ENCODE measurements around the gene PLPP4.

DNA sequence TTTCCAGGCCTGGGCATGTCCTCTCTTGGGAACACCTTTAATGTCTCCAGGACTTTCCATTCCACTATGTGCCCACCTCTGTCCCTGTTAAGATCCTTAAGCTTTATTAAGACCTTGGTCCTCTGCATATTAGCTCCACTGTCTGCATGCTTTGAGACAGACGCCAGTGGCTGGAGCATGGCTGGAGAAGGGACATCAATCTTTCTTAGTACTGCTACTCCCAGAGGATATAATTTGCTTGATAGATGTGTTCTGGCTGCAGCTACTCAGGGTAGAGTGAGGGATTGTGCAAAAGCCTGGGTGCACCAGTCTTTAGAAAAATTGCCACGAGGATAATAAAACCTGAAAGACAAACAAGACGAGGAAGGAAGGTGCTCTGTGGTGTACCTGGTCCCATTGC, 42.9 kb downstream of the PLPP4 start:
- TF ChIP-seq, protein P1, sequence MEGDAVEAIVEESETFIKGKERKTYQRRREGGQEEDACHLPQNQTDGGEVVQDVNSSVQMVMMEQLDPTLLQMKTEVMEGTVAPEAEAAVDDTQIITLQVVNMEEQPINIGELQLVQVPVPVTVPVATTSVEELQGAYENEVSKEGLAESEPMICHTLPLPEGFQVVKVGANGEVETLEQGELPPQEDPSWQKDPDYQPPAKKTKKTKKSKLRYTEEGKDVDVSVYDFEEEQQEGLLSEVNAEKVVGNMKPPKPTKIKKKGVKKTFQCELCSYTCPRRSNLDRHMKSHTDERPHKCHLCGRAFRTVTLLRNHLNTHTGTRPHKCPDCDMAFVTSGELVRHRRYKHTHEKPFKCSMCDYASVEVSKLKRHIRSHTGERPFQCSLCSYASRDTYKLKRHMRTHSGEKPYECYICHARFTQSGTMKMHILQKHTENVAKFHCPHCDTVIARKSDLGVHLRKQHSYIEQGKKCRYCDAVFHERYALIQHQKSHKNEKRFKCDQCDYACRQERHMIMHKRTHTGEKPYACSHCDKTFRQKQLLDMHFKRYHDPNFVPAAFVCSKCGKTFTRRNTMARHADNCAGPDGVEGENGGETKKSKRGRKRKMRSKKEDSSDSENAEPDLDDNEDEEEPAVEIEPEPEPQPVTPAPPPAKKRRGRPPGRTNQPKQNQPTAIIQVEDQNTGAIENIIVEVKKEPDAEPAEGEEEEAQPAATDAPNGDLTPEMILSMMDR (IDR thresholded peaks at IDR 0.05) = no peak
- TF ChIP-seq POLR2A (IDR thresholded peaks at IDR 0.05) = no peak
